HG03558 (cell line): ENCODE data around the gene MOV10.
"Not testable (repeated sequence)": the region's sequence is repeated elsewhere in the genome, so short reads cannot be mapped to it uniquely, and the experiment has no call there.

Experiments
- ATAC-seq: cut with Tn5 transposase; IDR thresholded peaks from one replicate; pipeline ENCODE4 v1.9.1; 2021; ENCODE audit warnings: moderate number of reproducible peaks; ENCODE audit not compliant: unreplicated experiment; ENCODE audit errors: extremely low read depth

MOV10 gene

GRCh38 chr1:112728306-112728971 is 54.0 kb downstream of the MOV10 start:
- ATAC-seq = not testable (repeated sequence)

GRCh38 chr1:112729011-112729410 is 54.6 kb downstream of the MOV10 start:
- not testable (repeated sequence) for ATAC-seq

- no peak for ATAC-seq
These were observed 55.5 kb downstream of the MOV10 start for GRCh38 chr1:112729909-112730308.

- no peak for ATAC-seq
These were observed 57.0 kb downstream of the MOV10 start for GRCh38 chr1:112731451-112731850.

GRCh38 chr1:112735752-112736151 is 61.3 kb downstream of the MOV10 start:
- no peak for ATAC-seq

GRCh38 chr1:112737573-112737972 is 63.1 kb downstream of the MOV10 start:
- no peak for ATAC-seq

GRCh38 chr1:112743174-112744008 is 68.9 kb downstream of the MOV10 start:
- ATAC-seq = no peak

GRCh38 chr1:112744009-112744578 is 69.6 kb downstream of the MOV10 start:
- ATAC-seq = no peak

- no peak for ATAC-seq
These were observed 73.9 kb downstream of the MOV10 start for GRCh38 chr1:112748396-112748795.
